Measurements from ENCODE around the gene SPTB.

SPTB gene

DNA sequence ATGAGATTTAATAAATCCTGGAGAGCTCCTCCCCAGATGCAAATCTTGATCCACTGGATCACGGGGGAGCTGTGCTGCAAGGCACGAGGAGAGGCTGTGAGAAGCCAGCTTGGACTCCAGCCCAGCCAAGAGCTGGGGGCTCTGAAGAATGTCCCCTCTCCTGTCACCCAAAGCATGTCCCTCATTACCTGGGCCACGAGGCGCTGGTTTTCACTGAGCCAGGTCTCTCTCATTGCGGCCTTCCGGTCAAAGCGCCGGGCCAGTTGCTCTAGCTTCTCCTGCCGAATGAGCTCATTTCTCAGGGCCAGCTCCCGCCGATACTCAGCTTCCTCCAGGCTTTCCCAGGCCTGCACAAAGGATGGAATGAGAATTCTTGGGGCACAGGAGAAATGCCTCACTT is 83.3 kb downstream of the SPTB start:
- H2BK12ac ChIP-seq (ENCODE audit: low read length), result no peak overlapping the region
- H3K79me1 ChIP-seq (ENCODE audit: low read depth, low read length), result no peaks in the 10 kb centered on the region
- H2AK5ac ChIP-seq (ENCODE audit: low read depth, low read length), result no peak overlapping the region
- H3K36me3 ChIP-seq (replicated peaks in 1 of 2; ENCODE audit: control insufficient read depth in 2 of 2, insufficient read depth in 2 of 2, low read length in 2 of 2), result no peaks in the 10 kb centered on the region
- H2BK5ac ChIP-seq (ENCODE audit: low read length), result no peak overlapping the region
- WGBS, 2 donors (ENCODE audit: extremely low coverage in 2 of 2, insufficient read length in 2 of 2, insufficient replicate concordance in 1 of 2), result no CpG with 5 or more reads among the region's 11 CpGs
- no peak overlapping the region for H3K4me2 ChIP-seq (ENCODE audit: insufficient read depth, low read length, poor library complexity, severe bottlenecking)
- H3K14ac ChIP-seq (ENCODE audit: low read length), result no peak overlapping the region
- no peak overlapping the region for H4K91ac ChIP-seq (ENCODE audit: low read depth, low read length, poor library complexity)
- H4K8ac ChIP-seq (ENCODE audit: low read depth, low read length), result no peak overlapping the region
- no peak overlapping the region for H3K4ac ChIP-seq (ENCODE audit: low read length)
- peaks cover 0 to 2% of the 10 kb centered on the region in 2 donors for H3K9me3 ChIP-seq (replicated peaks in 1 of 2; ENCODE audit: control insufficient read depth in 2 of 2, insufficient read depth in 1 of 2, low read depth in 1 of 2, low read length in 2 of 2)
- peaks cover 0 to 2% of the 10 kb centered on the region in 2 donors for H3K4me1 ChIP-seq (ENCODE audit: control insufficient read depth in 2 of 2, insufficient read depth in 1 of 2, low read depth in 1 of 2, low read length in 2 of 2)
- no peak overlapping the region for H2BK120ac ChIP-seq (ENCODE audit: low read depth, low read length)
- peaks cover 0 to 42% (median 0%) of the 10 kb centered on the region in 3 experiments for H3K27me3 ChIP-seq (ENCODE audit: control insufficient read depth in 3 of 3, insufficient read depth in 3 of 3, low read depth in 1 of 3, low read length in 3 of 3)
- H2AFZ ChIP-seq (ENCODE audit: low read length), result no peak overlapping the region
- H2BK15ac ChIP-seq (ENCODE audit: low read length), result no peak overlapping the region
- no peak for DNase-seq (ENCODE audit: low spot score)
- no peak overlapping the region for H3K23ac ChIP-seq (ENCODE audit: low read depth, low read length, poor library complexity)
- H3K18ac ChIP-seq (ENCODE audit: low read length), result no peak overlapping the region
- no peak overlapping the region for H3K9ac ChIP-seq (ENCODE audit: low read depth, low read length, poor library complexity)
- no peak overlapping the region for H3K4me3 ChIP-seq (ENCODE audit: low read length in 2 of 2)
- H3K27ac ChIP-seq (replicated peaks; ENCODE audit: low read length), result no peak overlapping the region

DNA sequence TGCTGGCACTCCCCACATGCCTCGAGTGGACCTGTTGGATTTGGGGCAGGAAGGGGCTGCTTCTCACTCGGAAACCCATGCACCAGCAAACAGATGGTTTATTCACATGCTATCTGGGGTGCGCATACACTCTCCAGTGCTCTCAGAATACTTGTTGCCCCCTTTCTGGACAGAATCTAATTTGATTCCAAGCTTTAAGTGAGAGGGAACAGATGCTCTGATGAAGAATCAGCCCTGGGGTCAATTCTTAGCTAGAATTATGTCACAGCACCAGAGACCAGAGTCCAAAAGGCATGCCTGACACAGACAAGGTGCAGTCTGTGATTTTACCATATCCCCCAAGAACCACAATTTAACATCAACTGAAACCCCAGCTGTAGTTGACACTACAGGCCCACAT is 83.8 kb downstream of the SPTB start:
- Histone ChIP-seq H3K4ac (ENCODE audit: low read length) (no peak overlapping the region), H4K8ac (ENCODE audit: low read depth, low read length) (no peak overlapping the region), H3K18ac (ENCODE audit: low read length) (no peak overlapping the region), H3K4me3 (ENCODE audit: low read length in 2 of 2) (no peak overlapping the region), H2BK12ac (ENCODE audit: low read length) (no peak overlapping the region), H3K4me1 (ENCODE audit: control insufficient read depth in 2 of 2, insufficient read depth in 1 of 2, low read depth in 1 of 2, low read length in 2 of 2) (peaks cover 0 to 5% of the 10 kb centered on the region in 2 donors), H3K9ac (ENCODE audit: low read depth, low read length, poor library complexity) (no peak overlapping the region), H2BK120ac (ENCODE audit: low read depth, low read length) (no peak overlapping the region), H3K27me3 (ENCODE audit: control insufficient read depth in 3 of 3, insufficient read depth in 3 of 3, low read depth in 1 of 3, low read length in 3 of 3) (peaks cover 0 to 39% (median 0%) of the 10 kb centered on the region in 3 experiments), H4K91ac (ENCODE audit: low read depth, low read length, poor library complexity) (no peak overlapping the region), H2BK5ac (ENCODE audit: low read length) (no peak overlapping the region), H3K36me3 (replicated peaks in 1 of 2; ENCODE audit: control insufficient read depth in 2 of 2, insufficient read depth in 2 of 2, low read length in 2 of 2) (no peaks in the 10 kb centered on the region), H3K79me1 (ENCODE audit: low read depth, low read length) (no peaks in the 10 kb centered on the region), H2BK15ac (ENCODE audit: low read length) (no peak overlapping the region), H3K23ac (ENCODE audit: low read depth, low read length, poor library complexity) (no peak overlapping the region), H2AK5ac (ENCODE audit: low read depth, low read length) (no peak overlapping the region), H3K4me2 (ENCODE audit: insufficient read depth, low read length, poor library complexity, severe bottlenecking) (no peak overlapping the region), H3K14ac (ENCODE audit: low read length) (no peak overlapping the region), H2AFZ (ENCODE audit: low read length) (no peak overlapping the region), H3K27ac (replicated peaks; ENCODE audit: low read length) (no peak overlapping the region), H3K9me3 (replicated peaks in 1 of 2; ENCODE audit: control insufficient read depth in 2 of 2, insufficient read depth in 1 of 2, low read depth in 1 of 2, low read length in 2 of 2) (peaks cover 0 to 2% of the 10 kb centered on the region in 2 donors)
- no peak for DNase-seq (ENCODE audit: low spot score)
- no CpG with 5 or more reads among the region's 3 CpGs for WGBS, 2 donors (ENCODE audit: extremely low coverage in 2 of 2, insufficient read length in 2 of 2, insufficient replicate concordance in 1 of 2)

DNA sequence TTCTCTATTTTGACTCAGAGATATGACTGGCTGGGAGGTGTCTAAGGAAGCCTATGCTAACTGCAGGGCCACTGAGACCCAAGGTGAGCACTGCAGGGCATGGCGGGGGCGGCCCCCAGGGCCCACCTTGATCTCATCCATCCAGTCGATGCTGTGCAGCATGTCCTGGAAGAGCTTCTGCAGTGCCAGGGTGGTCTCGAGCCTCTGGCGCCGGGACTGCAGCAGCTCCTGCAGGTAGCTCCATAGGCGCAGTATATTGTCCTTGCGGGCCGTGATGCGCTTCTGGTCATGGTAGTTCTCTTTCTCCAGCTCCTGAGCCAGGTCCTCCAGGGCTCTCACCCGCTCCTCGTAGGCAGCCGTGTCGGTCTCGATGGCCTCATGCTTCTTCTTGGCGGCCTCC is 84.5 kb downstream of the SPTB start:
- Histone ChIP-seq H4K91ac (ENCODE audit: low read depth, low read length, poor library complexity) (no peak overlapping the region), H2AK5ac (ENCODE audit: low read depth, low read length) (no peak overlapping the region), H3K23ac (ENCODE audit: low read depth, low read length, poor library complexity) (peak overlapping the region; percentile 46), H3K4me3 (ENCODE audit: low read length in 2 of 2) (no peak overlapping the region), H3K9me3 (replicated peaks in 1 of 2; ENCODE audit: control insufficient read depth in 2 of 2, insufficient read depth in 1 of 2, low read depth in 1 of 2, low read length in 2 of 2) (peaks cover 0 to 2% of the 10 kb centered on the region in 2 donors), H2BK120ac (ENCODE audit: low read depth, low read length) (no peak overlapping the region), H3K27ac (replicated peaks; ENCODE audit: low read length) (no peak overlapping the region), H3K4me1 (ENCODE audit: control insufficient read depth in 2 of 2, insufficient read depth in 1 of 2, low read depth in 1 of 2, low read length in 2 of 2) (peaks cover 0 to 10% of the 10 kb centered on the region in 2 donors), H3K9ac (ENCODE audit: low read depth, low read length, poor library complexity) (no peak overlapping the region), H2BK5ac (ENCODE audit: low read length) (no peak overlapping the region), H3K4ac (ENCODE audit: low read length) (no peak overlapping the region), H3K79me1 (ENCODE audit: low read depth, low read length) (no peaks in the 10 kb centered on the region), H4K8ac (ENCODE audit: low read depth, low read length) (no peak overlapping the region), H3K18ac (ENCODE audit: low read length) (no peak overlapping the region), H2AFZ (ENCODE audit: low read length) (no peak overlapping the region), H3K36me3 (replicated peaks in 1 of 2; ENCODE audit: control insufficient read depth in 2 of 2, insufficient read depth in 2 of 2, low read length in 2 of 2) (no peaks in the 10 kb centered on the region), H2BK15ac (ENCODE audit: low read length) (no peak overlapping the region), H3K4me2 (ENCODE audit: insufficient read depth, low read length, poor library complexity, severe bottlenecking) (no peak overlapping the region), H3K27me3 (ENCODE audit: control insufficient read depth in 3 of 3, insufficient read depth in 3 of 3, low read depth in 1 of 3, low read length in 3 of 3) (peaks cover 0 to 45% (median 0%) of the 10 kb centered on the region in 3 experiments), H3K14ac (ENCODE audit: low read length) (no peak overlapping the region), H2BK12ac (ENCODE audit: low read length) (no peak overlapping the region)
- no peak for DNase-seq (ENCODE audit: low spot score)
- no CpG with 5 or more reads among the region's 16 CpGs for WGBS, 2 donors (ENCODE audit: extremely low coverage in 2 of 2, insufficient read length in 2 of 2, insufficient replicate concordance in 1 of 2)

DNA sequence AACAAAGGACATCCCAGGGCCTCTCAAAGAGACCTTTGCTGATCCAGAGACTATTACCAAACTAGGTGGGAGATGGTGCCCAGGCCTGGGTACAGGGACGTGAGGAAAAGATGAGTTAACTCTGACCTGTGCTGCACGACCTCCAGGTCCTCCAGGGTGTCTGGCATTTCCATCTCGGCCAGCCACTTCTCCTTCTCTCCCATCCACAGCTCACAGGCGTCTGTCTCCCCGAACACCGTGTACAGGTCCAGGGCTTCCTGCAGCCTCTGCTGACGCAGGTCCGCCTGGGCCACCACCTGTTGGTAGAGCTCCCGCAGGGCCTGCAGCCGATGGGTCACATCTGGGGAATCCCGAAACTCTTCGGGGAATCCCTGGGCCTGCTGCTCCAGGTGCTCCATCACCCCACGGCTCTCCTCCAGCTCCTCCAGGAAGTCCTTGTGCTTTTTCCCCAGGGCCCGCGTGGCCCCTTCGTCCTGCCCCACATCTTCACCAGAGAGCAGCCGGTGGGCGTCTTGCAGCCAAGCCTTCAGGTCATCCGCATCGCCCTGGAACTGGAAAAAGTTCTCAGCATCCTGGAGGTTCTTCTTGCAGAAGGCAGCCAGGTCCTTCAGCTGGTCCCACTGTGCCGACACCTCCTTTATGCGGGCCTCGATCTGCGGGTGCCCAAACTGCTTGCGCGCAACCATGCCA is 86.7 kb downstream of the SPTB start:
- H2BK120ac ChIP-seq (ENCODE audit: low read depth, low read length), result no peak overlapping the region
- H2BK5ac ChIP-seq (ENCODE audit: low read length), result peak overlapping the region; percentile 30
- H3K36me3 ChIP-seq (replicated peaks in 1 of 2; ENCODE audit: control insufficient read depth in 2 of 2, insufficient read depth in 2 of 2, low read length in 2 of 2), result no peaks in the 10 kb centered on the region
- H3K23ac ChIP-seq (ENCODE audit: low read depth, low read length, poor library complexity), result peak overlapping the region; percentile 14
- no peak overlapping the region for H3K9ac ChIP-seq (ENCODE audit: low read depth, low read length, poor library complexity)
- H3K9me3 ChIP-seq (replicated peaks in 1 of 2; ENCODE audit: control insufficient read depth in 2 of 2, insufficient read depth in 1 of 2, low read depth in 1 of 2, low read length in 2 of 2), result peaks cover 0 to 2% of the 10 kb centered on the region in 2 donors
- H3K4me3 ChIP-seq (ENCODE audit: low read length in 2 of 2), result no peak overlapping the region
- H4K91ac ChIP-seq (ENCODE audit: low read depth, low read length, poor library complexity), result no peak overlapping the region
- H3K27me3 ChIP-seq (ENCODE audit: control insufficient read depth in 3 of 3, insufficient read depth in 3 of 3, low read depth in 1 of 3, low read length in 3 of 3), result peaks cover 0 to 44% (median 0%) of the 10 kb centered on the region in 3 experiments
- H3K4ac ChIP-seq (ENCODE audit: low read length), result no peak overlapping the region
- H3K27ac ChIP-seq (replicated peaks; ENCODE audit: low read length), result no peak overlapping the region
- peak overlapping the region; percentile 32 for H3K18ac ChIP-seq (ENCODE audit: low read length)
- no peak overlapping the region for H2AFZ ChIP-seq (ENCODE audit: low read length)
- no peak overlapping the region for H3K4me2 ChIP-seq (ENCODE audit: insufficient read depth, low read length, poor library complexity, severe bottlenecking)
- peak overlapping the region; percentile 11 for H3K14ac ChIP-seq (ENCODE audit: low read length)
- peak overlapping the region; percentile 57 for H2AK5ac ChIP-seq (ENCODE audit: low read depth, low read length)
- H3K4me1 ChIP-seq (ENCODE audit: control insufficient read depth in 2 of 2, insufficient read depth in 1 of 2, low read depth in 1 of 2, low read length in 2 of 2), result peaks cover 0 to 14% of the 10 kb centered on the region in 2 donors
- H2BK12ac ChIP-seq (ENCODE audit: low read length), result peak overlapping the region; percentile 53
- no peak overlapping the region for H2BK15ac ChIP-seq (ENCODE audit: low read length)
- no peak for DNase-seq (ENCODE audit: low spot score)
- no CpG with 5 or more reads among the region's 26 CpGs for WGBS, 2 donors (ENCODE audit: extremely low coverage in 2 of 2, insufficient read length in 2 of 2, insufficient replicate concordance in 1 of 2)
- no peaks in the 10 kb centered on the region for H3K79me1 ChIP-seq (ENCODE audit: low read depth, low read length)
- H4K8ac ChIP-seq (ENCODE audit: low read depth, low read length), result no peak overlapping the region
